PFSK-1 (cell line): ENCODE data around the gene AASDHPPT. TPM values are rescaled to one million over a fixed set of nuclear protein-coding genes. Genes with fewer than 3 reads are reported as not detected.

Source experiments
- FOXP2 ChIP-seq: optimal IDR thresholded peaks from 2 replicates; pipeline ENCODE3; 2011; ENCODE audit warnings: borderline replicate concordance, control low read depth, inconsistent platforms; ENCODE audit not compliant: insufficient read depth; ENCODE audit errors: extremely low read length, extremely low read depth
- POLR2AphosphoS5 ChIP-seq: IDR thresholded peaks from 2 replicates; pipeline ENCODE4 v1.6.1; 2012; ENCODE audit warnings: low read depth, mild to moderate bottlenecking, control low read depth, low read length, moderate library complexity
- REST ChIP-seq, 2 experiments: IDR thresholded peaks; 2 replicates each; pipeline versions ENCODE4 v1.6.1 to v1.8.0; 2011 to 2012; ENCODE audit warnings: low read depth in 2 of 2, low read length in 2 of 2, control low read depth in 1 of 2, inconsistent platforms in 1 of 2, mild to moderate bottlenecking in 1 of 2, moderate library complexity in 1 of 2; ENCODE audit not compliant: insufficient read depth in 1 of 2
- SIN3A ChIP-seq: IDR thresholded peaks from 2 replicates; pipeline ENCODE4 v1.6.1; 2012; ENCODE audit warnings: mild to moderate bottlenecking, low read length, moderate library complexity, borderline replicate concordance; ENCODE audit not compliant: insufficient read depth
- TAF1 ChIP-seq: IDR thresholded peaks from 2 replicates; pipeline ENCODE4 v1.6.1; 2012; ENCODE audit warnings: low read length, control low read depth, borderline replicate concordance; ENCODE audit not compliant: insufficient read depth
- polyA plus RNA-seq: library from polyadenylated mRNA; unstranded; fragments of >200 nt; gene quantifications from one replicate; pipeline ENCODE4 v1.2.1, GENCODE V29; 2012; ENCODE audit warnings: low read depth, missing spikeins; ENCODE audit not compliant: insufficient read length

The AASDHPPT gene
- 33.7 TPM for polyA plus RNA-seq

GRCh38 chr11:106077609-106078455 lies at the start of gene AASDHPPT:
AASDHPPT (plus strand) TSS chr11:106077662; CDS start chr11:106077711, 49 bp downstream.
- TF ChIP-seq TAF1, result peak; percentile 56; the same call in 1 of the 2 replicates
- no peak for TF ChIP-seq FOXP2
- TF ChIP-seq POLR2AphosphoS5, result peak; percentile 85
- TF ChIP-seq REST (IDR thresholded peaks at IDR 0.05; ENCODE audit: insufficient read depth in 1 of 2, low read depth in 2 of 2, low read length in 2 of 2), result 0 out of 4 replicates have a peak, but pooled peaks of 1 of the 2 experiments have one; percentile 13
- peak; percentile 67; the same call in 1 of the 2 replicates for TF ChIP-seq SIN3A

- TF ChIP-seq FOXP2 (no peak), POLR2AphosphoS5 (no peak), TAF1 (no peak), REST (IDR thresholded peaks at IDR 0.05; ENCODE audit: insufficient read depth in 1 of 2, low read depth in 2 of 2, low read length in 2 of 2) (no peak), SIN3A (no peak)
Observed at GRCh38 chr11:106030609-106031008, 46.9 kb upstream of the AASDHPPT start.

- TF ChIP-seq FOXP2, result no peak
- no peak for TF ChIP-seq REST (IDR thresholded peaks at IDR 0.05; ENCODE audit: insufficient read depth in 1 of 2, low read depth in 2 of 2, low read length in 2 of 2)
- no peak for TF ChIP-seq POLR2AphosphoS5
- no peak for TF ChIP-seq TAF1
- TF ChIP-seq SIN3A, result no peak
Observed at GRCh38 chr11:106031202-106031810, 46.2 kb upstream of the AASDHPPT start.

GRCh38 chr11:106031936-106032335 lies 45.5 kb upstream of the AASDHPPT start:
- TF ChIP-seq SIN3A (no peak), POLR2AphosphoS5 (no peak), TAF1 (no peak), FOXP2 (no peak), REST (IDR thresholded peaks at IDR 0.05; ENCODE audit: insufficient read depth in 1 of 2, low read depth in 2 of 2, low read length in 2 of 2) (no peak)
